Choroid plexus epithelial cell (primary cell): Measurements from ENCODE around the gene CTDSP1.

Experiments used
- DNase-seq: peaks from one replicate; pipeline ENCODE4 v3.0.0-alpha.2; 2010; ENCODE audit warnings: low read depth
- H3K4me3 ChIP-seq: 2 replicates; pipeline ENCODE4 v1.5.1; 2011; ENCODE audit warnings: low read depth, mild to moderate bottlenecking, control low read depth, low read length, moderate library complexity
- TF ChIP-seq, protein P1 (sequence below): conservative IDR thresholded peaks from 2 replicates; pipeline ENCODE4 v1.5.1; 2011; ENCODE audit warnings: low read depth, mild to moderate bottlenecking, control low read depth, inconsistent platforms, low read length, moderate library complexity

CTDSP1 gene

DNA sequence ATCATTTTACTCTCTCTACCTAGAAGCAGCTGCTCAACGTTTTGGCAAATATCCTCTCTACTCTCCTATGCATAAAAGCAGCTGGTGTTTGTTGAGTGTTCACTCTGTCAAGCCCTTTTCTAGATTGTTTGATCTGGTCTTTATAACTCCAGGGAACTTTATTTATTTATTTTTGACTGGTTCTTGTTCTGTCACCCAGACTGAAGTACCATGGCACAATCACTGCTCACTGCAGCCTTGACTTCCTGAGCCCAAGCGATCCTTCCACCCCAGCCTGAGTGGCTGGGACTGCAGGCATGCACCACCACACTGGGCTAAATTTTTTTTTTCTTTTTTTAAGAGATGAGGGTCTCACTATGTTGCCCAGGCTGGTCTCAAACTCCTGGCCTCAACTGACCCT lies 30.3 kb upstream of the CTDSP1 start:
- H3K4me3 ChIP-seq, result no peak overlapping the region
- DNase-seq, result no peak

DNA sequence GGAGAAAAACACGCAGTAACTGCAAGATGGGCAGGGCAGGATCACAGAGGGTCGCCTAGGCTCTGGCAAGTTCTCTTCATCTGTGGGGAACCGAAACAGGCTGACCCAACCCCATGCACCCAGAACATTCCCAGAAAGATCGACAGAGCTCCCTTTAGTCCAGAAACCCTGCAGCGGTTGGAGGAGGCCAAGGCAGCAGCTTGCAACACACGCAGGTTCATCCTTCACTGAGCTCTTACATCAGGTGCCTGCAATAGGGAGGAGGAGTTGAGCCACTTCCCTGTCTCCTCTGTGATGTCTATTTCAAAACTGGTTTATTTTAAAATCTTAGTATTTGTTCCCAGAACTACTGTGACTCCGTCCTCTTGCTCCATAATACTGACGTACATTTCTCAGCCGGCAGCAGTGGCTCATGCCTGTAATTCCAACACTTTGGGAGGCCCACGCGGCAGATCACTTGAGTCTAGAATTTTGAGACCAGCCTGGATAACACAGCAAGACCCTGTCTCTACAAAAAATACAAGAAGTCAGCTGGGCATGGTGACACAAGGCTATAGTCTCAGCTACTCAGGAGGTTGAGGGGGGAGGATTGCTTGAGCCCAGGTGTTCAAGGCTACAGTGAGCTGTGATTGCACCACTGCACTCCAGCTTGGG lies 29.1 kb upstream of the CTDSP1 start:
- peak; percentile 75 for DNase-seq
- H3K4me3 ChIP-seq, result no peak overlapping the region
- TF ChIP-seq, protein P1, sequence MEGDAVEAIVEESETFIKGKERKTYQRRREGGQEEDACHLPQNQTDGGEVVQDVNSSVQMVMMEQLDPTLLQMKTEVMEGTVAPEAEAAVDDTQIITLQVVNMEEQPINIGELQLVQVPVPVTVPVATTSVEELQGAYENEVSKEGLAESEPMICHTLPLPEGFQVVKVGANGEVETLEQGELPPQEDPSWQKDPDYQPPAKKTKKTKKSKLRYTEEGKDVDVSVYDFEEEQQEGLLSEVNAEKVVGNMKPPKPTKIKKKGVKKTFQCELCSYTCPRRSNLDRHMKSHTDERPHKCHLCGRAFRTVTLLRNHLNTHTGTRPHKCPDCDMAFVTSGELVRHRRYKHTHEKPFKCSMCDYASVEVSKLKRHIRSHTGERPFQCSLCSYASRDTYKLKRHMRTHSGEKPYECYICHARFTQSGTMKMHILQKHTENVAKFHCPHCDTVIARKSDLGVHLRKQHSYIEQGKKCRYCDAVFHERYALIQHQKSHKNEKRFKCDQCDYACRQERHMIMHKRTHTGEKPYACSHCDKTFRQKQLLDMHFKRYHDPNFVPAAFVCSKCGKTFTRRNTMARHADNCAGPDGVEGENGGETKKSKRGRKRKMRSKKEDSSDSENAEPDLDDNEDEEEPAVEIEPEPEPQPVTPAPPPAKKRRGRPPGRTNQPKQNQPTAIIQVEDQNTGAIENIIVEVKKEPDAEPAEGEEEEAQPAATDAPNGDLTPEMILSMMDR, result no peak

More for the DNA sequence above, 30.3 kb upstream of the CTDSP1 start:
- TF ChIP-seq, protein P1, result no peak

DNA sequence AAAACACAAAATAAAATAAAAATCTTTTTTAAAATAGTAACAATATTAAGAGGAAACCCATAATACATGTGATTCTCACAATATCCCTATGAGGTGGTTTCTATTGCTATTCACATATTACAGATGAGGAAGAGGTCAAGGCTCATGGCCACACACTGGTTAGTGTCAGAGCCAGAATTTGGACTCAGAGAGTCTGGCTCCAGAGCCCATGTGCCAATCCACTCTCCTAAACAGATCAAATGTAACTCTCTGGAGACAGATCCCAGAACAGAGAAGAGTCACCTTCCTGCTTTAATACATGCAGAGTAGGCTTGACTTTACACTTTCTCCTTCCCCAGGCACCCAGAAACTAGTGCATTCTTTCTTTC lies 27.7 kb upstream of the CTDSP1 start:
- DNase-seq, result no peak
- no peak overlapping the region for H3K4me3 ChIP-seq
- TF ChIP-seq, protein P1, result no peak

DNA sequence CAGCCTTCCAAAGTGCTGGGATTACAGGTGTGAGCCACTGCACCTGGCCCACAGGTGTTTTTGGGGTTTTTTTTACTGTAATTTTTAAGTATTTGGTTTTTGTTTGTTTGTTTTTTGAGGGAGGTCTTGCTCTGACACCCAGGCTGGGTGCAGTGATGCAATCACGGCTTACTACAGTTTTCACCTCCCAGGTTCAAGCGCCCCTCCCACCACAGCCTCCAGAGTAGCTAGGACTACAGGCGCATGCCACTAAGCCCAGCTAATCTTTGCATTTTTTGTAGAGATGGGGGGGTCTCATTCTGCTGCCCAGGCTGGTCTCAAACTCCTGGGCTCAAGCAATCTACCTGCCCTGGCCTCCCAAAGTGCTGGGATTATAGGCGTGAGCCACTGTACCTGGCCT lies 24.9 kb upstream of the CTDSP1 start:
- no peak for DNase-seq
- TF ChIP-seq, protein P1, result no peak
- H3K4me3 ChIP-seq, result no peak overlapping the region

DNA sequence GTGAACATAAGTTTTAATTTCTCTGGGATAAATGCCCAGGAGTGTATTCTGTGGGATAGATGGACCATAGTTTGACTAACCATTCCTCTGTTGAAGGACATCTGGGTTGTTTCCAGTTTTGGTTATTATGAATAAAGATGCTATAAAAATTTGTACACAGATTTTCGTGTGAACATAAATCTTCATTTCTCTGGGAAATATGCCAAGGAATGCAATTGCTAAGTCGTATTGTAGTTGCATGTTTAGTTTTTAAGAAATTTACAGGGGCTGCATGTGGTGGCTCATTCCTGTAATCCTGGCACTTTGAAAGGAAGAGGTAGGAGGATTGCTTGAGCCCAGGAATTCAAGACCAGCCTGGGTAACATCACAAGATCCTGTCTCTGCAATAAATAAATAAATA lies 24.5 kb upstream of the CTDSP1 start:
- TF ChIP-seq, protein P1, result no peak
- H3K4me3 ChIP-seq, result no peak overlapping the region
- DNase-seq, result peak; percentile 77

DNA sequence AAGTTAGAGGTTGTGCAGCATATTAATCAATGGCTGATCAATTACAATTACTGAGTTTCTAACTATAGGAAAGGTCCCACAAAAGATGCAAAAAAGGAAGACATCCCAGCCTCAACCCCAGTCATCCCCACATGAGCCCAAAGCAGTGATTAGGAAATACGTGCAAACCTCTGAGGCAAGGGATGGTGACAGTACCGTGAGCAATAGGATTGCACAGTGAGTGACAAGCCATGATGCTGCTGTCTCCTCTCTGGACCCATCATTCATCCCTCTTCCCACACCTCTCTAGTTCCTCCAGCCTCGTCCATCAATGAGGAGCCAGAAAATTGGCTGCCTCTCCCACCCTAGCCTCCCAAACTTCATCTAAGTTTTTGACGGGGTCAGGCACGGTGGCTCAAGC lies 21.6 kb upstream of the CTDSP1 start:
- DNase-seq, result no peak
- TF ChIP-seq, protein P1, result no peak
- no peak overlapping the region for H3K4me3 ChIP-seq

DNA sequence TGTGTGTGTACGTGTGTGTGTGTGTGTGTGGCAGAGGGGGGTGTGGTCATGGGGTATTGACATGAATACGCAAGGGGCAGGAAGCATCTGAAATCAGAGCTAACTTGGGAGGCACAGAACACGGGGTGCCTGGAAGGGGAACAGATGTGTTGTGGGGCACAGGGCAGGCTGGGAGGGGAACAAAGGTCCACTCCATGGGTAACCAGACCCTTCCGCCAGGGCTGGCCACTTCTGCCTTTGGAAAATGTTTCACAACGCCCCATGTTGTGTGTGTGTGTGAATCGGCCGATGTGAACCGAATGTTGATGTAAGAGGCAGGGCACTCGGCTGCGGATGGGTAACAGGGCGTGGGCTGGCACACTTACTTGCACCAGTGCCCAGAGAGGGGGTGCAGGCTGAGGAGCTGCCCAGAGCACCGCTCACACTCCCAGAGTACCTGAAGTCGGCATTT lies 17.7 kb upstream of the CTDSP1 start, which contains the start of gene SLC11A1:
SLC11A1 (plus strand) TSS at position 358 of the 451 bp plus-strand sequence. CDS start 96 bp downstream, outside the sequence.
- TF ChIP-seq, protein P1, result no peak
- DNase-seq, result no peak
- no peak within 1 kb of the TSS for H3K4me3 ChIP-seq
